ENCODE results near the gene HBS1L. TPM values are rescaled to one million over a fixed set of nuclear protein-coding genes. Genes with fewer than 3 reads are reported as not detected.

HBS1L gene
- 22.0 to 43.2 TPM (median 33.4 TPM) in 5 replicates for total RNA-seq (2022; extraction: Qiagen RNA extraction; ENCODE audit: low read depth)

DNA sequence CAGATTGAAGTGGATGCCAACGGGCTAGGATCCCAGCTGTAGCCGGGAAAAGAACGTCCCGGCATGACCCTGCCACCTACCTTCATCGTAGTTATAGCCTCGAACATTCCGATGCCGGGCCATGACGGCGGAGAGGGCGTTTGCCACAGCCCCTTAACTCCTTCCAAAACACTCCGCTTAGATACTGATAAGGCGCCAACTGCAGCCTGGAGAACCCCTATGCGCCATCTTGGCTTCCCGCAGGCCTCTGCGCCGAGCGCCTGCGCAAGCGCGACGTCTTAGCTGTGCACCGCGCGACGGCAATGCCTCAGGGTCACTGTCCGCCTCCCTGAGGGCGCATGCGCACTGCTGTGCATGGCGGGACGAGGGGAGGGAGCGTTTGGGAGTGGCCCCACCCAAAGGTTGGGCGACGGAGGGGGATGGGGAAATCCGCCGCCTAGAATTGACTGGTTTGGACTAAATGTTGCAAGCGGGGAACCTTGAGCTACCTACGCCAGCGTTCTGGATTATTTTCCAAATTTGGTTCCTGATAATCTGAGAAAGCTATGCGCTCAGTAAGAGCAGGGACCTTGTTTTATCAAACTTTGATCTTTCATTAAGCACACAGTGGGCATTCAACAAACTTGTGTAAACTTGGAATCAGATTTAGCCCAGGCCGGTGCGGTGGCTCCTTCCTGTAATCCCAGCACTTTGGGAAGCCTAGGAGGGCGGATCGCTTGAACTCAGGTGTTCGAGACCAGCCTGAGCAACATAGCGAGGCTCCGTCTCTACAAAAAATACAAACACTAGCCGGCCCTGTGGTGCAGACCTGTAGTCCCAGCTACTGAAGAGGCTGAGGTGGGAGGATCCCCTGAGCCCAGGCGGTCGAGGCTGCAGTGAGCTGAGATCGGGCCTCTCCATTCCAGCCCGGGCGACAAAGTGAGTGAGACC is at the start of gene HBS1L:
HBS1L (minus strand) TSS at position 254 of the 930 bp plus-strand sequence; CDS start at position 123, 131 bp downstream.

DNA sequence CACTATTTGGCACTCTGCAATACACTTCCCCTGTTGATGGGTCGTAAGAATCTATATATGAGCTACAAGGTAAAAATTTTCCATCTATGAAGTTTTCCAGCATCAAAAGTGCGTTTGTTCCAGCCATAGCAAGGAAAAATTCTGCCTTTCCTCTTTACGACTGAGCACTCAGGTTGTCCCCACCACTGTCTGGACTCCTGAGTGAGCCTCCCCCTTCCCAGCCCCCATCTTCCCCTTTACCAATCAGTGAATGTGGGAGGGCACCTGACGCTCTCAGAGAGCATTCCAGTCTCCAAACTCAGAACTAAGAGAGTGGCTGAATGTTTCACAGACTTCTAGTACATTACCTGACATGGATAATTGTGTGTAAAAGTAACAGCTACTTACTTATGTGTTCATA is 104.7 kb downstream of the HBS1L start, which contains the start of gene ALDH8A1:
ALDH8A1 (minus strand) TSS at position 175 of the 400 bp plus-strand sequence; CDS start at position 127, 48 bp downstream.

Other genes with a start within 250 kb of the HBS1L start
- gene ALDH8A1, start 104.7 kb downstream of the HBS1L start, total RNA-seq (2022; extraction: Qiagen RNA extraction; ENCODE audit: low read depth) = 0.08 to 0.17 TPM (median 0.13 TPM) in 4 of 5 replicates, not detected in the other
- gene MYB, start 126.5 kb upstream of the HBS1L start, total RNA-seq (2022; extraction: Qiagen RNA extraction; ENCODE audit: low read depth) = 0.35 to 1.3 TPM (median 0.63 TPM) in 5 replicates

All from A549 treated with RU486 at 1 μM for 4 hours (cell line).